GM19397 (cell line): ENCODE results near the gene CCDC188.

ENCODE experiments used
- ATAC-seq: cut with Tn5 transposase; IDR thresholded peaks from one replicate; pipeline ENCODE4 v1.9.1; 2021; ENCODE audit warnings: mild to moderate bottlenecking, moderate library complexity; ENCODE audit not compliant: unreplicated experiment

CCDC188 gene

DNA sequence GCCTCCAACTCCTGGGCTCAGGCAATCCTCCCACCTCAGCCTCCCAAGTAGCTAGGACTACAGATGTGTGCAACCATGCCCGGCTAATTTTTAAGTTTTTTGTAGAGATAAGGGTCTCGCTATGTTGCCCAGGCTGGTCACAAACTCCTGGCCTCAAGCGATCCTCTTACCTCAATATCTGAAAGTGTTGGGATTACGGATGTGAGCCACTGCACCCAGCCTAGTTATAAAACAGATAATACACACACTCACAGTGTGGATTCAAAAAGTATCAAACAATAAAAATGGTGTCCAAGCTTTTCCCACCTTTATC lies 377 bp upstream of the CCDC188 start:
- no peak for ATAC-seq

DNA sequence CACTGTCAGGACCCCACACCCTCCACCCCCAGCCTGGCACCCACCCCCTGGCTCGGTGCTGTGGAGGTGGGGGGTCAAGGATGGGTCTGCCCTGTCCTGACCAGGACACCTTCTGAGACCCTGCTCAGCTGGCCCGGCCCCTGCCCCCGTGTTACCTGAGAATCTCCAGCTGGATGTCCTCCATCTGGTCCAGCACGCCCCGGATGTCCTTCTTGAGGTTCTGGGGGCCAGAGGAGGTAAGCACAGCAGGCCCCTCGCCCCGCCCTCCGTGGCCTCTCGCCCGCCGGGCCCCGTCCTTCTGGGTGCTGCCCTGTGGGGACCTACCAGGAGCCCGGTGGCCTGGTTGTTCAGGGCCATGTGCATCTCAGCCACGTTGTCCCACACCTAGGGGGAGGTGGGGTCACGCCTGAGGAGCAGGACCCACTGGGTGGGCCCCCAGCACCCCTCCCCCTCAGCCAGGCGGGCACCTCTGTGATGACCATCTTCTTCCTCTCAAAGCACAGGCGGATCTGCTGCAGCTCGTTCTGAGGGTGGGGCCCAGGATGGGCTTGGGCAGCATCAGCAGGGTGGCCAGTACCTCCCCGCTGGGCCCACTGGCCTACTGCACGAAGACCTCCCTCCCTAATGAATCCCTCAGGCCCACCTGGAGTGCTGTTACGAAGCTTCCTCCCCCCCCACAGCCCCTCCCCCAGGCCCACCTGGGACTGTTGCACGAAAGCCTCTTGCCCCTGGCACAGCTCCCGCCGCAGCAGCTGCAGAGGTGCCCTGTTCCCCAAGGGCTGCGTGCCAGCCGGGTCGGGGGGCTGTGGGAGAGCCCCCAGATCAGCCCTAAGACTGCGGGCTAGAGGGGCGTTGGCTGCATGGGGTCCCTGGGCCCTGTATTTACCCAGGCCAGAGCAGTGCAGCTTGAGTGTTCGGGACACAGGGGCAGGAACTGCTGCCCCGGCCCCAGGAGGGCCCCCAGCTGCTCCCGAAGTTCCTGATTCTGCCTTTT lies 1.3 kb downstream of the CCDC188 start:
- no peak for ATAC-seq

GRCh38 chr22:20148414-20148813 lies 2.4 kb downstream of the CCDC188 start:
- no peak for ATAC-seq

GRCh38 chr22:20147237-20147988 lies 3.4 kb downstream of the CCDC188 start:
- no peak for ATAC-seq

- ATAC-seq = no peak
These were observed 4.1 kb downstream of the CCDC188 start for GRCh38 chr22:20146777-20147176.

GRCh38 chr22:20145832-20146223 lies 5.0 kb downstream of the CCDC188 start:
- ATAC-seq = no peak

GRCh38 chr22:20145206-20145831 lies 5.5 kb downstream of the CCDC188 start:
- ATAC-seq = no peak

DNA sequence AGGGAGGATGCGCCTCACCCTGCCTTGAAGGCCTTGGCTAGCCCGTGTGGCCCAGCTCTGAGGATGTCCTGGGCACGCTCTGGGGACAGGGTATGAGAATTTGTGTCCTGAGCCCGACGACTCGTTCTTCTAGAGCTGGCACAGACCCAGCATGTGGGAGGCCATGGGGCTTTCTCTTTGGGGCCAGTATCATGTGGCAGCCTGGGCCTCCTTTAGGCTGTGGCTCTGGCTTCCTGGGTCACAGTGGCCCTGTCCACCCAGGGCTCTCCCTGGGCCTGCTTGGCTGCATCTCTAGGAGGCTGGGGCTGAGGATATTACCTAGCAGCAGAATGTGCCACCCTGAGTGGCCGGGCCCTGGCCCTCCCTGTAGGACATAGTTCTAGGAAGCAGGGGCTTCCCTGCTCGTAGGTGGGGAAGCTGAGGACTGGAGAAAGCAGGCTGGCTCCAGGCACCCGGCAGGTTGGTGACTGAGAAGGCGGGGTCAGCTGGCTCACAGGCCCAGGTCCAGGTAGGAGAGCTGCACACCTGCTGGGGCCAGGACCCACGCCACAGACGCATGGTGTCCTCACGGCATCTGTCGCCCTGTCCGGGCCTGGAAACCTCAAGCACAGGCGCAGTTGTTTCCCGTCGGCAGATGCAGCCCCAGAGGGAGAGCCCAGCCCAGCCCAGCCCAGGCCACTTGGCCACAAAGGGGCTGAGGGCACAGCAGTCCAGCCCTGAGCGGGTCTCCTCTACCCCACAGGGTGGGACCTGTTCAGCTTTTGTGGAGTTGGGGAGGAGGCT lies 6.8 kb downstream of the CCDC188 start:
- no peak for ATAC-seq

GRCh38 chr22:20142711-20143621 lies 7.9 kb downstream of the CCDC188 start:
- no peak for ATAC-seq

DNA sequence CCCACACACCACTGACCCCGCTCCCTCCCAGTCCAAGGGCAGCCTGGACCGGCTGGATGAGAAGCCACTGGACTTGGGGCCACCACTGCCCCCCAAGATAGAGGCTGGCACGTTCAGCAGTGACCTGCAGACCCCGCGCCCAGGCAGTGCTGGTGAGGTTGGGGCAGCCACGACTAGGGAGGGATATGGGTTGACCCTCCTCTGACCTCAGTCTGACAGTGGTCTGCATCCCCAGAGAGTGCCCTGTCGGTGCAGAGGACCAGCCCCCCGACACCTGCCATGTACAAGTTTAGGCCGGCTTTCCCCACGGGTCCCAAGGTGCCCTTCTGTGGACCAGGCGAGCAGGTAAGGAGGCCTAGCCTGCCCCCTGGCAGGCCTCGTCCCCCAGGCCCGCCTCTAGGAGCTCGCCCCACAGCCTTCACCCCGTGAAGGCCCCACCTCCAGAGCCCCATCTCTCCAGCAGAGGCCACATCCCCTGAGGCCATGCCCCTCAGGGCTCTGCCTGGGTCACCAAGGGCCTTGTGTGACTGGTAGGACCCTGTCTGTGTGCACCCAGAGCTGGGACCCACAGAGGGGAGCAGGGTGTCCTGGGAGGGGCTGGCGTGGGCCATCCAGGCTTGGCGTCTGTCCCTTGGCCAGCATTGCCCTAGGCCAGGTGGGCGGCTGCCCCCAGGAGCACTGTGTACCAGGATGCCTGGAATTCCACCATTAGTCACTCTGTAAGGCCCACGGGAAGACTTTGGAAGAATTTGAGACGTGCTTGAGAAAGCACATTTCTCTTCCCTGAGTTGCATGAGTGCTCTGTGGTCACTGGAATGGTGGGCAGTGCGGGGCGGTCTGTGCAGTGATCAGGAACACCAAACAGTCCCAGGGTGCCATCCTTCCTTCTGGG lies 9.4 kb downstream of the CCDC188 start:
- no peak for ATAC-seq

GRCh38 chr22:20140521-20140964 lies 10.3 kb downstream of the CCDC188 start:
- ATAC-seq = no peak

DNA sequence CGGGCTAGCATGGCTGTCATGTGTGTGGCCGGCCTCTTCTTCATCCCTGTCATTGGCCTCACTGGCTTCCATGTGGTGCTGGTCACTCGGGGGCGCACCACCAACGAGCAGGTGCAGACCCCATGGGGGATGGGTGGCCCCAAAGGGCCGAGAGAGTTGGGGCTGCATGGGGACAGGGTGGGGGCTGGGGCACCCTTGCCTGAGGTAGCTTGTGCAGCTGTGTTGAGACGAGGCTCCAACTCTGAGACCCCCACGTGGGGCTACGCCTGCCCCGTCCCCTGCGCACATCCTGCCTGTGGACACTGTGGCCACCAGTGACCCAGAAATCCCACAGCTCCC lies 10.8 kb downstream of the CCDC188 start:
- no peak for ATAC-seq

- no peak for ATAC-seq
These were observed 11.3 kb downstream of the CCDC188 start for GRCh38 chr22:20139391-20140106.

DNA sequence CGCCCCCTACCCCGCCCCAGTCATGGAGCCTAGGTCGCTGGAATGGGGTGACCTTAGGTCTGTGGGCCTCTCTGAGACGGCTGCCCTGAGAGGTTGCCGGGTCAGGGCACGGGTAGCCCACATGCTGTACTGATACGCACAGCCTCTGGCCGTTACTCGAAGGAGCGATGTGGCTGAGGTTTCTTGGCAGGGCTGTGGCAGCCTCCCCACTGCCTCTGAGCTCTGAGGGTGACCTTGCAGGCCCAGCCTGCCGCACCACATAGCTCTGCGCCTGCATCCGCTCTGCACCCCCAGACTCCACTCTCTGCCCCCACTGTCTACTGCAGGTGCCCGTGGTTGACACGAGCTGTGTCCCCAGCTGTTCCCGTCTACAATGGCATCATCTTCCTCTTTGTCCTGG lies 12.0 kb downstream of the CCDC188 start:
- ATAC-seq = no peak

GRCh38 chr22:20138417-20138738 lies 12.5 kb downstream of the CCDC188 start:
- ATAC-seq = no peak

DNA sequence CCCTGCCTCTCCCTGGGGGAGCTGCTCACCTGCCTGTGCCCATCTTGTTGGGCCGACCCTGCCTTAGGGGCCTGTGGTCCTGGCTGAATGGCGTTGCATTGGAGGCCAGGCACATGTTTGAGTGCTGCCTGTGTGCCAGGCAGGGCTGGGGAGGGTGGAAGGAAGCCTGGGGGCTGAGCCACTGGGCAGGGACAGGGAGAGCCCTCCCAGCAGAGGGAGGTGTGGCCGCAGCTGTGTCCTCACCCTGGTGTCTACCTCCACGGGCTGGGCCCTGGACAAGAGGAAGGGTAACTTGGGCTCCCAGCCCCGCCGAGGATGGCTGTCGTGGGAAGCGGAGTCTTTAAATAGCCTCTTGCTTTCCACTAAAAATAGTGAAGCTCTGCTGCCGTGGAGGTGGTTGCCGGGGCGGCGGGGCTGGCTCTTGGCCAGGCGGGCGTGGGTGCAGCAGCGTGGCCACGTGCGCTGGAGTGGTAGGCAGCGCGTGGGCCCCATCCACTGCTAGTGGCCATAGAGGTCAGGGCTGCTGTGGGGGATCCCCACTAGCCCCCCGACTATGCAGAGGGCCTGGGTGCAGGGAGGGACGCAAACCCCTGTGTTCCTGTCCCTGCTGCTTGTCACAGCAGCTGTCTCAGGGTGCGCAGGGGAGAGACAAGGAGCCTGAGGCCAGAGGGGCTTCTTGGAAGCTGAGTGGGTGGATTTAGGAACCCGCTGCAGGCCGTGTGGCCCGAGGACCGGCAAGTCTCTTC lies 13.0 kb downstream of the CCDC188 start:
- ATAC-seq = no peak

GRCh38 chr22:20137113-20137512 lies 13.7 kb downstream of the CCDC188 start:
- no peak for ATAC-seq

DNA sequence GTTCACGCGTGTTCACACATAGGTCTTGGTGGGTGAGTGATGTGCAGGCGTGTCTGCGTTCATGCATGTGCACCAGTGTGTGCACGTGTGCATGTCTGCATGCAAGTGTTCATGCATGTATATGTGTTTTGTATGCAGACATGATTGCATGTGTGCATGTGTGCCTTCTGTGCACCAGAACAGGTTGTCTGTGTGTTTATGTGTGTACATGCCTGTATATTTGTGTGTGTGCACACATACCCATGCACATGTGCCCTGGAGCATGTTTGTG lies 14.3 kb downstream of the CCDC188 start:
- no peak for ATAC-seq
